HG03135 (cell line): ENCODE results near the gene TBC1D22A.

Source experiments
- ATAC-seq: cut with Tn5 transposase; IDR thresholded peaks from one replicate; pipeline ENCODE4 v1.9.1; 2021; ENCODE audit warnings: mild to moderate bottlenecking, moderate library complexity; ENCODE audit not compliant: unreplicated experiment

The TBC1D22A gene

DNA sequence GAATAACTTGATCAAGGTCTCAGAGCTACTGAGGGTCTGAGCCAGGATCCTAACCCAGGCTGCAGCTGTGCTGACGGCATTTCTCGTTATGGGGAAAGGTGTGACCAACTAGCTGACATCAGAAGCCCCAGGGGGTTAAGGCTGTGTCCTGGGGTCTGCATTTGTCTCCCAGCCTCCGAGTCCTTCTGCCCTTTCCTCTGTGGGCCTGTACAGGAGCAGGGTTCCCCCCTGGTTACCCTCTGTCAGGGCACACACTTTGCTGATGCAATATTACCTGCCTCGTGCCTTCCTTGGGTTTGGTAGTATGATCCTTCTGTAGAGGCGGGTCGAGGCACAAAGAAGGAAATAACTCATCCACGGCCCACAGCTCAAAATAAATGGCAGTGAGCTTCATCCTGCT lies 183.0 kb downstream of the TBC1D22A start:
- no peak for ATAC-seq

DNA sequence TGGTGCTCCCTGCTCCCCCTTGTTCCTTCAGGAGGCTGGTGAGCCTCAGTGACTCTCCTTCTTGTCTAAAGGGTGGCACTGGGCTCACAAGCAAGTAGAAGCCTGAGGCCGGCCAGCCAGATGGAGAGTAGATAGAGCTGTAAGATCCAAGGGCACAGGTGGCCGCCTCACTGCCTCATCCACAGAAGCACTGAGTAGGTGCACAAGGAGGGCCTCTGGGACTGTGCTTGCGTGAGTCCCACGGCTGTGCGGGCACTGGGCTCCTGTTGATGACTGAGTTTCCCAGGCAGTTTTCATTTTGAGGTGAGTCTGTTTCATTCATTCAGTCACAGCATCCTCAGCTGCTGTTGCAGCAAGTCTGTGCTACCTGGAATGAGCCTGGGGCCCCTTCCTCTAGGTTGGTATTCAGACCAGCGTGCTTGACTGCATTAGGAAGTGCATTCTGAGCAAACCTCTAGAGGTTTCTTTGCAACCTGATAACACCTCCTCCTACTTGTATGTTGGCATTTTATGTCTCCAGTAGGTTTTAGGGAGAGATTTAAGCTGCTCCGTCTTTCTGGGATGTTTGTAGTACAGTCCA lies 184.0 kb downstream of the TBC1D22A start:
- ATAC-seq = no peak

DNA sequence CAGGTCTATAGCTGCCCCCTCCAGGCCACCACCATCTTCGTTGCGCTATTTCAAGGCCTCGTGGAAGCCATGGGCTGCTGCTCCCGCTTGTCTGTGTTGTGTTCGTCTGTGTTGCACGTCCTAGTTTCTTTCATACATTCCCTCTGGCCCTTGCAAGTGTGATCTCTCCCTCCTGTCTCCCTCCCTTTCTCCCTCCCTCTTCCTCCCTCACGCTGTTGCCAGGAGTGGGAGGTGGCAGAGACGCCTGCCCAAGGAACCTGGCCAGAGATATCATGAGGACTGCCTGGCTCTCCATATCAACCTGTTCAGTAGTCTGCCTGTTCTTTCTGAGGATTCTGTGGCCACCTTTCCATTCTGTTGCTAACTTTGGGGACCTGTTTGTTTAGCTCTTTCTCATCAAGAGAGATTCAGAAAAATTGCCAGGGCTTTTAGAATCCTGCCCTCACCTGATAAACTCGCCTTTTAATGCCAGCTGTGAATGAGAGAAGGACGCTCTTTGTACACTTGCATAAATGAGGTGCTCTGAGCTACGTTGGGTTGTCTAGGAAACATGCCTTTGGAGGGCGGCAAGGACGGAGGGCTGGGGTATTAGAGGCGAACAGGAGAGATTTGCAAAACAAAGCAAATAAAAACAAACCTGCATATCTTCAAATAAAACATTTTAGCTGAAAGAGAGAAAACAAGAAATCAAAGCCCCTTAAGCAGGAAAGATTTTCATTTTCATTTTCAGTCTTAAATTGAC lies 185.2 kb downstream of the TBC1D22A start:
- no peak for ATAC-seq

DNA sequence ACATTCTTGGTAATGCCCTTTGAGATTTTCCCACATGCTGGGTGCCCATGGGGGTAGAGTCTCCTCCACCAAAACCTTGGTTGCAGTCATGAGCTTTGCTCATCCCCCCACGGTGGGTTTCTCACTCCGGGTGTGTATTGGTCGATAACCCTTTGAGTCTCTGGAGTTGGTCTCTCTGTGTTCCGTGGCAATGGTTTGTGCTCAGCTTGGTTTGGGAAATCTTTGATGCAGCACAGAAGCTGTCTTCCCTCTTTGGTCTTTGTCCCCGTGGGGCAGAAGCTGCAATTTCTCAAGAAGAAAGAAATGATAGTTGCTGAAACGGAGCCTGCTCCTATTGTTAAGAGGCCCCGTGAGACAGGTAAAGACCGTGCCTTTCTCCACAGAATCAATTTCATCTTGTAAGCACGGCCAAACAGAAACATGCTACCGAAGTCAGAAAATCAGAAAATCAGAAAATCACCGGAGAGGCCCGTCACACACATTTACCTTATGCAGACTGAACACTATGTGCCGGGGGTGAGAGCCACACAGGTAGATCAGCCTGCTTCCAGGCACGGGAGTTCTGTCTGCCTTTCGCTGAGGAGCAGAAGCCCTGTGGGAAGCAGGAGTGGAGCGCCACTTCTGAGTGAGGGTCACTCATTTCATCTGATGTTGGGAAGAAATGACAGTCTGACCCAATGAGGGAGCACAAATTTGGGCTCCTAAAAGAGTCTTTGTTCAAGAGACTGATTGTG lies 186.1 kb downstream of the TBC1D22A start:
- no peak for ATAC-seq

DNA sequence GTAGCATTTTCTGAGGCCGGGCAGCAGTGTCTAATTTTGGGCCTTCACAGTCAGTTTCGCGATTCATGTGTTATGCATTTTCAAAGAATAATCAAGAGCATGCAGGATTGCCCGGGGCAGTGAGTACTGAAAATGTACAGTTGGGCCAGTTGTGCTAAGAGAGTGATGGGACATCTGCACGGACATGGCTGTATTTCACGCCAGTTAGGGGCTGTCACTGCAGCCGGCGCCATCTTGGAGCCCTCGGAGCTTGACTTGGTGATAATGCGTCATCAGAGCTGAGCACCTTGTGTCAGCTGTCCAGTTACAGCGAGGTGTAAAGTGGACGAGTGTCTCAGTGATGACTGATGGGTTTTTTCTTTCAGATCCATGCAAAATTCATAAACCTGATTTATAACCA lies 188.9 kb downstream of the TBC1D22A start:
- ATAC-seq = no peak

DNA sequence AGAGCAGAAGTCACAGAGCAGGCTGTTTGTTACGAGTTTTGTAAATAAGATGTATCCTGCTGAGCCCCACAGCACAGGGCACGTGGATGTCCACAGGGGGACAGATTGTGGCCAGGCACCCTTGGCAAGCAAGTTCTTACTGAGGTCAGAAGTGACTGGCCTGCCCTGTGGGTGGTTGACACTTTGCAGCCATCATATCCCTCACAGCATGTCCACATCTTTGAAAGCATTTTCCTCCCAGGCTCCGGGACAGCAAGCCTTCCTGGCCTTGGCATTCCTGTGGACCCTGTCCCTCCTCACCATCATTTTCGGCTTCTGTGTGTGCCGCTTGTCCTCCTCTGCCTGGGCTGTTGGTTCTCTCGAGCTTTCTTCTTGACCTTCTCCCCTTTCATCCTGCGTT lies 189.5 kb downstream of the TBC1D22A start:
- no peak for ATAC-seq

DNA sequence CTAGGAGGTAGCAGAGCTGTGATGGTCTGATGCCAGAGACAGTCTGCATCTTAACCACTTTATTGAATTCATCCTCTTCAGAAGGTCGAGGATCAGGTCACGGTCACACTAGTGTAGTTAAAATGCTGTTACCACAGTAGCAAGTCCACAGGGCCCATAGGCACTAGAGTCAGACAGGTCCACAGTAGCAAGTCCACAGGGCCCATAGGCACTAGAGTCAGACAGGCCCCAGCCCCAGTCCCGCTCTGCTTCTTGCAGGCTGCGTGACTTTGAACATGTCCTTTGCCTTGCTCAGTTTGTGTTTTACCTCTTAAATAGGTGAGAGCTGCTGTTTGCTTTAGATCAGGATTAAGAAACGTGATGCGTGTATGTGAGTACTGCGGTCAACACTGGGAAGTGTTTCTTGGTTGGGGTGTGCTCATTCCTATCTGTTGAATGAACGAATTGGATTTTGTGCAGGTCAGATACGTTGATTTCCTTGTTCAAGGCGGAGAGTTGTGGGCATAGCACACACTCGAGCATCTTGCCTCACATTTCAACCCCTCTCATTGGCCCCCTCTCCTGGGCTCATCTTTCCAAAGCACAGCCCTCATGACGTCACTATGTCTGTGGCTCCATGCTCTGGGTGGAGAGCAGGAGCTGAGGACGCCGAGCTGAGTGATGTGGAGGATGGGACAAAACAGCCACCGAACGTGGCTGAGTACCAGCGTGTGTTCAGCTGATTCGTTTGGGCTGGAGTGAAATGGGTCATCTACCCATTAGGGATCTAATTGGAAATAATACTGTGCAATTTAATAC lies 191.7 kb downstream of the TBC1D22A start:
- ATAC-seq = no peak

DNA sequence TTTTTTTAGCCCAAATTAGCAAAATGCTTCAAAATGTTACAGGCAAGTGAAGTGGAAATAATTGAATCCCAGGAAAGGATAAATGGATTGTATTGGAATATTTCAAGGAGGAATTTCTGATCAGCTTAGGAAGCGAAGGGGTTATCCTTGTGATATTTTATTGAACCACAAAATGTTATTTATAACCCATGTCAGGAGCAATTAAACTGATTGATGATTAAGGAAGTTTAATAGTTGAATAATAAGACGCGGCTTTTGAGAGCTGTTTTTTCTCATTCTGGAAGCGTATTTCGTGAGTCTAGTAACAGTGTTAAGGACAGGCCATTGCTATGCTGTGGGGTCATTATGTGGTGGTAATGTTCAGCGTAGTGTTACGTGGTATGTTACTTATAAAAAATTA lies 192.3 kb downstream of the TBC1D22A start:
- ATAC-seq = no peak

DNA sequence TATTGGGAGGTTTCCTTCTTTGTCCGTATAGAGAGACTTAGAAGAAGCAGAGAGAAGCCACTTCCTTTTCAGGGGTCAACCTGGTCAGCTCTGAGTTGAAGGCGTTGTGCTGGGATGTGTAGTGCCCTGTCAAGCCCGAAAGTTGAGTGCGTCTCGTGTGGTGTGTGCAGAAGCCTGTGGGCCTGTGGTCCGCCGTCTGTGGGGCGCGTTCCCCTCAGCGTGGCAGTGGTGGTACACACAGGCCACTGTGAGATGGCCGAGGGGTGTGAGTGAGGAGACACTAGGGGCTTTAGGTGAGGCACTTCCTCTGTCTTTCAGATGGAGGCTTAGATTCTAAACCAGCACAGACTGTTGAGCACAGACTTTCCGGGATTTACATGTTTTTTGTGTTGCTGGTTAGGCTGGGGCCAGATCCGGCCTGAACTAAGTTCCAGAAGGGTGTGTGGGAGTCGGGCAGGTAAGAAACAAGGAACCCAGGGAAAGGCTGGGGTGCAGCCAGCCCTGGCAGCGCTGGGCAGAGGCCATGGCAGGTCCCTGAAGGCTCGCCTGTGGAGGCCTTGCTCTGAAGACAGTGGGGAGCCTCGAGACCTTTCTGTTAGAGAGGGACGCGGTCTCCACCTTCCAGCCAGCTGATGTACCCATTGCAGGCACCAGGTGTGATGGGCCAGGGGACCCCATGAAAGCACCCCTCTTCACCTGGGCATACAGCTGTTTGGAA lies 194.2 kb downstream of the TBC1D22A start:
- no peak for ATAC-seq

DNA sequence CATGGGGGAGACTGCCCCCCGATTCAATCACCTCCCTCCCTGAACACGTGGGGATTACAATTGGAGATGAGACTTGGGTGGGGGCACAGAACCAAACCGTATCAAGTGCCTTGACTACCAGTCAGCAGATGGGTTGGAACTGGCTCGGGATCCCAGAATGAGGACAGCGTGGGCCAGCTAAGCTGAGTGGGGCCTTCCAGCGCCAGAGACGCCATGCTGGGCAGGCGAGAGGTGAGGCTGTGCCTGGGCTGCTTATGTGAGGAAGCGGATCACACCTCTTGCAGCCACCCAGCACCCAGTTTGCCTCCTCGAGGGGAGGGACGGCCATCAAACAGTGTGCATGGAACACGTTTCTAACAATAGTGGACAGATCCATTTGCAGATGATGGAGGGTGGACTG lies 195.1 kb downstream of the TBC1D22A start:
- no peak for ATAC-seq

DNA sequence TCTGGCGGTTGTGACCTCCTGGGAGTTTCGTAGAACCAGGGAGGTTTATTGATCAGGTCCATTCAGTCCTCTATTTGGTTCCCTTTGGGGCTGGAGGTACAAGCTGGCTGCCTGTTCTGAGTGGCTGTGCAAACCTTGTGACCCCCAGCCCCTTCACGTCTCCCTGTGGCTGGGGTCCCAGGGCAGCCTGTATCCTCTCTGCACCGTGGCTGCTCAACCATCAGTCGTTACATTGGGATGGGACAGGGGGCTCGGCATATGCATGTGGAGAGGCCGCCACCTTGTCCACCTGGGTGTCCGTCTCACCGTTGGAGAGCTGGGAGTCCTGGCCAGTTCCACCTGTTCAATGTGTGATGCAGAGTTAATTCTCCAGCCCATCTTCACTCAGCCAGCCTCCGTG lies 195.7 kb downstream of the TBC1D22A start:
- ATAC-seq = no peak

DNA sequence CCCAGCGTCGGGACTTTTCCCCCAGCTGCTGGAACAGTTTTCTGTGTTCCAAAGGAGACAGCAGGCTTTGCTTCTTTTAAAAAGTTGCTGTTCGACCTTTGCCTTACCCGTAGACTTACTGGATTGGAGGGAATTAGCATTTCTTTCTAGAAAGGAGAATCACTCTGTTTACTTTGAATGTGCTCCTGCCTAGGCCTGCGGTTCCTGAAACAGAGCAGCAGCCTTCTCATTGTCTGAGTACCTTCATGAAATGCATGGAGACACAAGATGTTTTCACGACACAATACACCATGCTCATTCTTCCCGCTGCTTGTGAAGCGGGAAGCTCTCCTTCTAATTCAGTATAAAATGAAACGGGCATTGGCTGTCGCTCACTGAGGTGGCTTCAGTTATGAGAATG lies 196.2 kb downstream of the TBC1D22A start:
- ATAC-seq = no peak

DNA sequence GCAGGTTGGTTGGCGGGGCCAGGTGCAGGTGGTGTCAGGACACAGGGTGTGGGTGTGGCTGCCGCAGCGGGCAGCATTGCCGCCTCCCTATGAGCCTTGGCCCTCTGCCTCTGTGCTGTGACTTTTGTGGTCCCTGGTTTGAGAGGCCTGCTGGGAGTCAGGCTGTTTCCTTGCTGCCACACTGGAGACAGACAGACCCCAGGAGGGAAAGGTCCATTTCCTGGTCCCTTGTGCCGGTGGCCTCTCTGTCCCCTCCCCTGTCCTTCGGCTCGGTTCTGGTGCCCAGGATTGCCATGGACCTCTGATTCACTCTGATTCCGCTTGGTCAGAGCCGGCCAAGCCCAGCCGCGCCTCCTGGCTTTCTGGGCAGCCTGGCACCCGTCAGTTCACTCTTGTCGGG lies 196.9 kb downstream of the TBC1D22A start:
- no peak for ATAC-seq

DNA sequence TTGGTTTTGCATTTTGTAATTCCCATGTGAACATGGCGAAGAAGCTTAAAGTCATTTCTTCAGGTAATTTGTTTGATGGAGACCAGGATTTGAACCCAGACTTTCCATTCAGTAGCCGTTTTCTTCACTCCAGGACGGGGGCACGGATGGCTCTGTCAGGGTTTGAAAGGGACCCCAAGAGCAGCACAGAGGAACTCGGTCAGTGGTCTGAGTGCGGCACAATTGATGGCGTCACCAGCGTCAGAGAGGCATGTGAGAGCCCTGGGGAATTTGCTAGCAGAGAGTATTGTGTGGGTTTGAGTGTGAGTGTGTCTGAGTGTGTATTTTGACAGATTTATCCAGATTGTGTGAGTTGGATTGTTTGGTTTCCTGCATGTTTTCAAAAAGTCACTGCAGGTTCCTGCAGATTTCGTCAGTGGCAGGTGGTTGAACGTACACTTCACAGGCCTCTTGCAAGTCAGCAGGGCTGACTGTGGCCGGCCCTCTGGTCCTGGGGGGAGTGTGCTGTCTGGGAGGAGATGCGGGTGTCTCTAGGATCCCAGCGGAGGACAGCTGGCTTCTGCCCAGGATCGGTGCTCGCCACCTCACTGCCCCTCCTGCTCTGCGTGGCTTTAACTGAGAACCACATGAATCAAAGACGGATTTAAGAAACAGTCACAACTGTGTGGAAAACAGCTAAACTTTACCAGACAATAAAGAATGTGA lies 199.3 kb downstream of the TBC1D22A start:
- ATAC-seq = no peak

DNA sequence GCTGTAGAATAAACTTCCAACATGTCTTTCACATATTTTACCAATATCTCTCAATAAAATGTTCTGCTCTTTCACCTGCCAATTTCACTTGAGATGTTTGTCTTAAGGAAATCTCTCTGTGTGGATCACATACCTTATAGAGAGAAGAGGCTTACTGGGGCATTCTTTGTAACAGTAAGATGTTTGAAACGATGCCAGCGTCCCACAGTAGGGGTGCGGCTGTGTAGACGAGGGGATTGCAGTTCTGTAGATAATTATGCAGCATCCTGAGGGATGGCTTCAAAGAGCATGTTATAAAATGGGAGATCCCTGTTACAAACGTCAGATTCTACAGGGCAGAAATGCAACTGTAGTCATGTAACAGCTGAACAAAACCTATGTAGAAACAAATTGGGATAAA lies 200.0 kb downstream of the TBC1D22A start:
- ATAC-seq = no peak

DNA sequence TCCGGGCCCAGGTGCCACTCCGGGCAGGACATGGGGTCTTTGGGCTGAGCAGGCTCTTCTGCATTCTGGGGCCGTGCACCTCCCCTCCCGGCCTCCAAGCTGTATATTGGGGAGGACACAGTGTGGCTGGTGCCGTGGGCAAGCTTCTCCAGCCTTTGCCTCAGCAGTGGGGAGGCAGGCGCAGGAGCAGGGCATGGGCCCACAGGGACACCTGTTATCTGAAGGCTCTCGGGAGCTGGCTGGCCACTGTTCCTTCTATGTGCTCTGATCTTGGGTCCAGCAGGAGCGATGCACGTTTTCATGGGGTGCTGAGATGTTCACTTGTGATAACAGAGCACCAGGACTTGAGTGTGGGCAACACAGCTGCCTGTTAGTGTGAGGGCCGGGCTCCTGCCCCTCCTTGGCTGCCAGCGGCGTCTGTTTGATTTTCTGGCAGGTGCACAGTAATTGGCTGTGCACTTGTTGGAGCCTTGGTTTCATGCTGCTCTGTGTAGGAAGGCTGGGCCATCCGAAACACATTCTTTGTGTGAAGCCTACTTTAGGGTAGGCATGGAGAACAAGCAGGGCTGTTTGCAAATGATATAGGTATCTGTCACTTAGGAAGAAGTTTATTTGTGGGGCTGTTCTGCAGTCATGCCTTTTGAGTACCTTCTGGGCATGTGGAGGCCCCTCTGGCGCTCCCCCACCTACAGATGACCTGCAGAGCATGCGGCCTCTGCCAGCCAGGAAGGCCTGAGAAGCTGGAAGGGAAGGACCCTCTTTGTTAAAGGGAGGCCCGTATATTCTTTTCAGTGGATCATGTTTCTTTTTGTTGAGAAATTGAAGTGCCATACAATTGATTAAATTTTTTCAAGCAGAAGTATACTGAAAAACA lies 201.5 kb downstream of the TBC1D22A start:
- ATAC-seq = no peak

DNA sequence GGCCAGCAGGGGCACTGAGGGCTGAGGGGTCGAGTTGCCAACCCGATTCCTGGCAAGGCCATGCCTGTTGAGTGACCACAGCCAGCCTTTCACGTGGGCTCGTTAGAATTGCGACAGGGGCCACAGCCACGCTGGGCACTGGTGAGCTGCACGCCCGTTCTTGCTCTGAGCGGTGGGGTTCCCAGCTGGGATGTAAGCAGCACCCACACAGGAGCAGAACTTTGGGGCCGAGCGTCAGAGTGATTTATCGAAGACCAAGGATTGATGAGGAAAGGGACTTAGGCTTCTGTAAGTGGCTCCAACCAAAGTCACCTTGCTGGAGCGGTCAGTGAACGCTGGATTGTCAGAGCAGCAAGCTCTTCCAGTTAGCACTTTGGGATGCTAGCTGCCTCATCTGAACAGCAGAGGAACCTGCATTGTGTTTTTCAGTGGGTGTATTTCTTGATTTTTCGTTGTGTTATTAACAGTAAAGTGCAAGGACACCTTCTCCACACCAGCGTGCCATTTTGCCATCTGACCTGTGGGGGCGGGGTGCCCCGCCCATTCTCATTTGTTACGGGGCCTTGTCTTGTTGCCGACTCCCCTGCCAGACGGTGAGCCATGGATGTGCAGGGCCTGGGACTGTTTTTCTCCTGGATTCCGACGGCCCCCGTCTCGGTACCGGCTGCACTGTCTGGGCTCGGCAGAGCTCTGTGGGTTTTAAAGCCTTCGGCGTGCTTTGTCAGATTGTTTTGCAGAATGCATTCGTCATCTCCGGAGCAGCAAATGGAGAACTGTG lies 202.5 kb downstream of the TBC1D22A start:
- no peak for ATAC-seq
